GM13977 (cell line): ENCODE results near the gene SRRT.
"Not testable (repeated sequence)": the region's sequence is repeated elsewhere in the genome, so short reads cannot be mapped to it uniquely, and the experiment has no call there.

Experiments used
- DNase-seq: peaks from one replicate; pipeline ENCODE4 v3.0.0; 2012; ENCODE audit warnings: low spot score
- CTCF ChIP-seq: IDR thresholded peaks from 2 replicates; pipeline ENCODE4 v1.5.1; 2012; ENCODE audit warnings: mild to moderate bottlenecking, control low read depth; ENCODE audit not compliant: insufficient read depth; ENCODE audit errors: extremely low read depth, missing control alignments
- in situ Hi-C: fragments of 300-500 bp; cut with MboI; formaldehyde crosslinking; loops from one replicate; pipeline ENCODE4 v1.12.0; 2022; ENCODE audit warnings: low sequenced_read_pairs, low pct_unique_long_range_greater_than_20kb, mixed read lengths, inconsistent platforms; ENCODE audit not compliant: unreplicated experiment

Gene SRRT

GRCh38 chr7:100839361-100839760 lies 35.5 kb upstream of the SRRT start:
- DNase-seq = no peak
- in situ Hi-C loops = no loop called here
- no peak for TF ChIP-seq CTCF

GRCh38 chr7:100840470-100841100 lies 34.3 kb upstream of the SRRT start:
- DNase-seq = no peak
- in situ Hi-C loops = no loop called here
- TF ChIP-seq CTCF = no peak

- no peak for TF ChIP-seq CTCF
- DNase-seq = no peak
- in situ Hi-C loops = no loop called here
Measured at GRCh38 chr7:100847360-100847759, 27.5 kb upstream of the SRRT start.

- TF ChIP-seq CTCF = peak; percentile 96
- DNase-seq = peak; percentile 97
- in situ Hi-C loops = loop anchor here (10.0 kb wide), 1 partner anchor 147 kb away; the partner anchor contains the start of gene POP7
Measured at GRCh38 chr7:100852048-100852872, 22.6 kb upstream of the SRRT start, which contains the start of gene SLC12A9. Gene SLC12A9 (plus strand): TSS chr7:100852713. CDS start chr7:100854198, 1,485 bp downstream.

- in situ Hi-C loops = loop anchor here (10.0 kb wide), 1 partner anchor 150 kb away; the partner anchor contains the start of gene POP7
- no peak for TF ChIP-seq CTCF
- DNase-seq = peak; percentile 20
Measured at GRCh38 chr7:100854146-100854895, 20.6 kb upstream of the SRRT start.

GRCh38 chr7:100854899-100855298 lies 20.0 kb upstream of the SRRT start:
- in situ Hi-C loops = loop anchor here (10.0 kb wide), 1 partner anchor 150 kb away; the partner anchor contains the start of gene POP7
- DNase-seq = not testable (repeated sequence)
